HG02623 (cell line): ENCODE data around the gene SRRM1.
"Not testable (repeated sequence)": the region's sequence is repeated elsewhere in the genome, so short reads cannot be mapped to it uniquely, and the experiment has no call there.

Source experiments
- ATAC-seq: cut with Tn5 transposase; IDR thresholded peaks from one replicate; pipeline ENCODE4 v1.9.1; 2021; ENCODE audit warnings: moderate library complexity; ENCODE audit not compliant: unreplicated experiment

The SRRM1 gene

DNA sequence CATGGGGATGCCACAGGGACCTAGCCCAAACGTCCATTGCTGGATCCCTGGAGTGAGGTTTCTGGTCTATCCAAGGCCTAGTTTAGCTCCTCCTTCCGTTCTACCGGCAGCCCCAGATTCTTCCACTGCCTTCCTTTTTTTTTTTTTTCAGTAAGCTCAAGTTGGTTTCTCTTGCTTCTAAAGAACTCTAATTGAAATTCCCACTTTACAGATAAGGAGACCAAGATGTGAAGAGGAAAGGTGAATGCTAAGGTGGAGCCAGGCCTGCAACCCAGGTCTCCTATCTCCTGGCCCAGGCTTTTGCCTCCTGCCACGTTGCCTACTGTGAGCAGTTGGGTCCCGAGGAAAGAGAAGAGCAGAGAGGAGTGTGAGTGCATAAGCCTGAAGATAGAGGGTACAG, 70.6 kb downstream of the SRRM1 start:
- ATAC-seq: no peak

DNA sequence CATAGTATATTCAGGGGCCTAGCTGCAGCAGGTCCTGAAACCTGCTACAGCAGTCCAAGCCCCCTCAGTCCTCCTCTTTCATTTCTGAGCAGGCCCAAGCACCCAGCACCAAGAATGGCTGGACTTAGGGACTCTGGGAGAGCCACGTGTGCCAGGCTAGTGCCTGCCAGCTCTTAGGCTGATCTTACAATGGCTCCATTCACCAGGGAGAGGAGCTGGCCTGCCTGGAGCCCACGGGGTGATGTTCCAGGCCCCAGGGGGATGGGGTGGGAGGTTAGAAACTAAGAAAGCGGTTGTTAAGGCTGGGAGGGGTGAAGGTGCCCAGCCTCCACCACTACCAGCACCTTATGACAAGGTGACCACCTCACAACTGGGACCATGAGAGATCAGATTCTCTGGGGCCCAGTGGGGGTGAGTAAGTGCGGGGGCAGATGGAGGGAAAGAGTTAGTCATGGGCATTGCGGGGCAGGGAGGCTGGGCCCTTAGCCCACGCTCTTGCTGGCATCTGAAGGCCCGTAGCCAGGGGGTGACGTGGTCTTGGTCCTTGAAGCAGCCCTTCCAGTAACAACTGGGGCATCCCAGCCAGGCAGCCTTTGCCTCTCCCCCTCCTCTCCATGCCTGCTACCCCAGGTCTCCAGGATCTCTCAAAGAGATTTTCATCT, 71.9 kb downstream of the SRRM1 start:
- no peak for ATAC-seq

DNA sequence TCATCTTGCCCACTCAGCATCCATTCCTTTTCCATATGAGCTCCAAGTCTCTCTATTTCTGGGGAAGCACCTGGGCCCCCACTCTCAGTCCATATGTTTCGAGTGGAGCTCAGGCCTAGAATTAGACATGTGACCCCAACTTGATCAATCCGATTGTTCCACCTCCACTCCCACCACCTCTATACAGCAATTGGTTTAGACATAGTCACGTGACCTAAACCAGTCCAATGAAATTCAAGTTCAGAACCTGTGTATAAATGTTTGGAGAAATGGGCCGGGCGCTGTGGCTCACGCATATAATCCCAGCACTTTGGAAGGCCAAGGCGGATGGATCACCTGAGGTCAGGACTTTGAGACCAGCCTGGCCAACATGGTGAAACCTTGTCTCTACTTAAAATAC, 72.6 kb downstream of the SRRM1 start:
- no peak for ATAC-seq

DNA sequence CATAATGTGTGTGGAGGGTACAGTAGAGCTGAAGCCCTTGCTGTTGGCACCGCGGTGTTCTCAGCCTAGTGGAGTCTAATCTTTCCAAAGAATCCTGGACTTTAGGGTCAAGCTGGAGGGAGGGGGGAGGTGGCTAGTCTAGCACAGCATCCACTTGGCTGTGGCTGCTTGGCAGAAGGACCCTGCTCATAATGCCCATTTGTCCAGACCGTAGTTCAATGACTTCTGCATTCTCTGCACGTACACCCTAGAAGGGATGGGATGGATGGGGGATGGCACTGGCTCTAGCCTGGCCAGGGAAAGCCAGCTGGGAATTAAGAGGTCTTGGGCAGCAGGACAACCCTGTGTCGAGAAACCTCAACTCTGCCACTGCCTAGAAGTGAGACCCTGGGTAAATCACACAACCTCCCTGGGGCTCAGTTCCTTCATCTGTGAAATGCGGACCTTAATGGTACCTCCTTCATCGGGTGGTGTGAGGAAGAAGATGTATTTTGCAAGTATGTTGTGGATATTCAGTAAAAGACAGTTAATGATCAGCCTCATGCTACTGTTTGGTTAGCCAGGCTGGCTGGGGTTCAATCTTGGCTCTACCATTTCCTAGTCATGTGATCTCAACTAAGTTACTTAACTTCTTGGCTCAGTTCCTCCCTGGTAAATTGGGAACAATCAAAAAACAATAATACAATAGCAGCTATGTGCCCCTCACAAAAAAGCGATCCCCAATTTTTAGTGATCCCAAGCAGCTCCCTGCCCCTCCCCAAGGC, 75.0 kb downstream of the SRRM1 start:
- ATAC-seq: no peak

DNA sequence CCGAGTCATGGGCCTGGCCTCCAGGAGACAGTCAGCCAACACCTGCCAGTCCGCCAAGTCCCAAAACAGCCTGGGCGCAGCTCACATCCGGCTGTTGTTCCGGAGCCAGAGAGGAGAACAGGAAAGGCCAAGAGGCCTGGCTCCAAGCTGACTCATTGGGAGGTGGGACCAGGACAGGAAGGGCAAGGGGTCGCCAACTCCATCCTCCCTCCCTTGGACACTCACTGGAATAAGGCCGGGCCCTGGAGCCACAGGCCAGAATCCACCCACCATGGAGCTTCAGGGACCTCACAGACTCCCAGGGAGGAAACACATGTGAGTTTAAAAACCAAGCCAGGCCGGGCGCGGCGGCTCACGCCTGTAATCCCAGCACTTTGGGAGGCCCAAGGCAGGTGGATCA, 77.0 kb downstream of the SRRM1 start:
- no peak for ATAC-seq

DNA sequence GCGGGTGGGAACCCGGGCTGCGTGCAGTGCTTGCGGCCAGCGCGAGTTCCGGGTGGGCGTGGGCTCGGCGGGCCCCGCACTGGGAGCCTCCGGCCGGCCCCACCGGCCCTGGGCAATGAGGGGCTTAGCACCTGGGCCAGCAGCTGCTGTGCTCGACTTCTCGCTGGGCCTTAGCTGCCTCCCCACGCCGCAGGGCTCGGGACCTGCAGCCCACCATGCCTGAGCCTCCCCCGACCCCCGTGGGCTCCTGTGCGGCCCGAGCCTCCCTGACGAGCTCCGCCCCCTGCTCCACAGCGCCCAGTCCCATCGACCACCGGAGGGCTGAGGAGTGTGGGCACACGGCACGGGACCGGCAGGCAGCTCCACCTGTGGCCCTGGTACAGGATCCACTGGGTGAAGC, 78.4 kb downstream of the SRRM1 start:
- ATAC-seq: no peak

DNA sequence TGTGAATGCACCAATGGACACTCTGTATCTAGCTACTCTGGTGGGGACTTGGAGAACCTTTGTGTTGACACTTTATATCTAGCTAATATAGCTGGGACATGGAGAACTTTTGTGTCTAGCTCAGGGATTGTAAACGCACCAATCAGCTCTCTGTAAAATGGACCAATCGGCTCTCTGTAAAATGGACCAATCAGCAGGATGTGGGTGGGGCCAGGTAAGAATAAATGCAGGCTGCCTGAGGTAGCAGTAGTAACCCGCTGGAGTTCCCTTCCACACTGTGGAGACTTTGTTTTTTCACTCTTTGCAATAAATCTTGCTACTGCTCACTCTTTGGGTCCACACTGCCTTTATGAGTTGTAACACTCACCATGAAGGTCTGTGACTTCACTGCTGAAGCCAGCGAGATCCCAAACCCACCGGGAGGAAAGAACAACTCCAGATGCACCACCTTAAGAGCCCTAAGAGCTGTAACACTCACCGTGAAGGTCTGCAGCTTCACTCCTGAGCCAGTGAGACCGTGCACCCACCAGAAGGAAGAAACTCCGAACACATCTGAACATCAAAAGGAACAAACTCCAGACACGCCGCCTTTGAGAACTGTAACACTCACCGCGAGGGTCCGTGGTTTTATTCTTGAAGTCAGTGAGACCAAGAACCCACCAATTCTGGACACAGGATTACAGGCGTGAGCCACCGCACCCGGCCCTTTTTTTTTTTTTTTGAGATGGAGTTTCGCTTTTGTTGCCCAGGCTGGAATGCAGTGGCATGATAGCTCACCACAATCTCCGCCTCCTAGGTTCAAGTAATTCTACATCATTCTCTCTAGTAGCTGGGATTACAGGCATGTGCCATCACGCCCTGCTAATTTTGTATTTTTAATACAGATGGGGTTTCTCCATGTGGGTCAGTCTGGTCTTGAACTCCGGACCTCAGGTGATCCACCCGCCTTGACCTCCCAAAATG, 79.3 kb downstream of the SRRM1 start:
- ATAC-seq: not testable (repeated sequence)
